ENCODE data around the gene NOTCH3. TPM values are rescaled to one million over a fixed set of nuclear protein-coding genes. Genes with fewer than 3 reads are reported as not detected.

NOTCH3 gene
- total and polyA plus RNA-seq, 2 of the 8 experiments (the other 6 are each of a cell fraction or from before 2014, with no cell fraction given) = 37.5 to 107 TPM

- TF ChIP-seq NRF1 (IDR thresholded peaks at IDR 0.05; ENCODE audit: low read depth, low read length) = no peak
- no peak for TF ChIP-seq SRF (IDR thresholded peaks at IDR 0.05; ENCODE audit: low read depth, low read length)
- no peak for TF ChIP-seq JUND (IDR thresholded peaks at IDR 0.05; ENCODE audit: low read length)
- no peak for TF ChIP-seq KDM5A (IDR thresholded peaks at IDR 0.05; ENCODE audit: low read length)
- TF ChIP-seq TCF12 (IDR thresholded peaks at IDR 0.05; ENCODE audit: low read depth, low read length) = no peak
- TF ChIP-seq YY1 (IDR thresholded peaks at IDR 0.05; ENCODE audit: low read depth, low read length) = no peak
- TF ChIP-seq CTBP2 (IDR thresholded peaks at IDR 0.05; ENCODE audit: borderline replicate concordance, insufficient read depth, insufficient read length, low read length) = no peak
- no peak for TF ChIP-seq SIX5 (IDR thresholded peaks at IDR 0.05; ENCODE audit: low read depth, low read length)
- H3K18ac ChIP-seq (ENCODE audit: extremely low read depth, low read length) = no peak overlapping the region
- ChIA-PET POLR2A (ENCODE audit: partially characterized antibody) (interaction anchor here (1.1 to 3.6 kb wide), 5 partner anchors 9 to 49 kb away, joined by 3 to 14 read pairs (median 4); no protein-coding TSS in a partner anchor), CTCF (ENCODE audit: partially characterized antibody) (interaction anchor here (0.5 to 3.4 kb wide), 8 partner anchors 10 to 883 kb away, joined by 3 to 19 read pairs (median 5); no protein-coding TSS in a partner anchor)
- H3K14ac ChIP-seq (ENCODE audit: insufficient read length) = no peak overlapping the region
- H4K20me1 ChIP-seq (replicated peaks in 1 of 2; ENCODE audit: control insufficient read depth in 1 of 2, insufficient read depth in 2 of 2, low read length in 2 of 2) = no peaks in the 10 kb centered on the region
- H4K91ac ChIP-seq (replicated peaks; ENCODE audit: insufficient read length, low read length) = no peak overlapping the region
- no peak overlapping the region for H2BK12ac ChIP-seq (ENCODE audit: low read depth, low read length)
- no peak overlapping the region for H3K4me3 ChIP-seq (ENCODE audit: extremely low read depth in 1 of 4, insufficient read depth in 2 of 4, low read depth in 3 of 4, low read length in 4 of 4)
- H3K9me3 ChIP-seq (ENCODE audit: insufficient read depth in 2 of 2, low read depth in 1 of 2, low read length in 1 of 2) = peaks cover 16 to 29% of the 10 kb centered on the region in 2 experiments
- no peak overlapping the region for H3K4ac ChIP-seq (replicated peaks; ENCODE audit: insufficient read length, low read depth, low read length)
- H2AFZ ChIP-seq (ENCODE audit: low read length) = no peak overlapping the region
- H3K9ac ChIP-seq (replicated peaks in 1 of 4; ENCODE audit: extremely low read depth in 1 of 4, low read depth in 3 of 4, low read length in 3 of 4) = no peak overlapping the region
- H2BK5ac ChIP-seq (ENCODE audit: low read depth, low read length) = no peak overlapping the region
- no peaks in the 10 kb centered on the region for H3K23me2 ChIP-seq (ENCODE audit: low read depth, low read length)
- H3K56ac ChIP-seq (replicated peaks; ENCODE audit: insufficient read length, low read depth, low read length) = no peak overlapping the region
- H3K4me2 ChIP-seq (ENCODE audit: insufficient read depth in 1 of 2, low read depth in 2 of 2, low read length in 2 of 2) = no peak overlapping the region
- H2BK20ac ChIP-seq (ENCODE audit: low read length) = no peak overlapping the region
- 90% methylated on average over 3 of the region's 3 CpGs; no CpG with 5 or more reads in 1 of the 2 experiments for WGBS, 2 experiments (ENCODE audit: extremely low coverage in 1 of 2, insufficient coverage in 1 of 2, insufficient read length in 1 of 2, insufficient replicate concordance in 2 of 2, low coverage in 1 of 2, low lambda C conversion rate in 2 of 2, missing lambda C conversion rate in 1 of 2)
- H3K79me2 ChIP-seq (ENCODE audit: control insufficient read depth in 1 of 2, insufficient read depth in 2 of 2, low read length in 2 of 2) = no peaks in the 10 kb centered on the region
- H4K8ac ChIP-seq (ENCODE audit: extremely low read depth, insufficient read depth, low read length) = no peak overlapping the region
- peaks cover 13 to 57% (median 32%) of the 10 kb centered on the region in 4 experiments for H3K36me3 ChIP-seq (ENCODE audit: control insufficient read depth in 2 of 4, insufficient read depth in 4 of 4, low read length in 3 of 4)
- no peaks in the 10 kb centered on the region for H3K27me3 ChIP-seq (replicated peaks in 1 of 4; ENCODE audit: control insufficient read depth in 3 of 4, extremely low read depth in 1 of 4, insufficient read depth in 3 of 4, low read length in 3 of 4)
- no peak overlapping the region for H4K5ac ChIP-seq (ENCODE audit: insufficient read length, low read depth, low read length)
- H3K23ac ChIP-seq (ENCODE audit: insufficient read length) = no peak overlapping the region
- FAIRE-seq = no peak
- H2AK5ac ChIP-seq (ENCODE audit: low read depth, low read length) = no peak overlapping the region
- H2BK120ac ChIP-seq (replicated peaks; ENCODE audit: low read depth, low read length) = no peak overlapping the region
- no peak overlapping the region for H3K27ac ChIP-seq (ENCODE audit: low read depth, low read length)
- no peak for DNase-seq (ENCODE audit: low read depth in 1 of 2, low spot score in 2 of 2)
- H3K79me1 ChIP-seq (ENCODE audit: low read depth, low read length) = no peaks in the 10 kb centered on the region
- H3K4me1 ChIP-seq (replicated peaks in 1 of 4; ENCODE audit: control insufficient read depth in 3 of 4, insufficient read depth in 4 of 4, low read length in 3 of 4) = no peaks in the 10 kb centered on the region
- H2BK15ac ChIP-seq (ENCODE audit: low read length) = no peak overlapping the region
Measured at GRCh38 chr19:15159251-15159650, 41.5 kb downstream of the NOTCH3 start.

Measured in H1 (cell line).